Keratinocyte (primary cell): ENCODE measurements around the gene LTBP2.

Experiments
- CTCF ChIP-seq, 3 experiments: IDR thresholded peaks in 1 of 3; conservative IDR thresholded peaks in 1 of 3; optimal IDR thresholded peaks in 1 of 3; 2 replicates in 2 of 3; 3 replicates in 1 of 3; pipeline versions ENCODE3 to v1.5.1; 2011; ENCODE audit warnings: low read length in 3 of 3, mild to moderate bottlenecking in 3 of 3, moderate library complexity in 2 of 3, control low read depth in 1 of 3, inconsistent platforms in 1 of 3; ENCODE audit not compliant: insufficient read depth in 2 of 3; ENCODE audit errors: extremely low read depth in 1 of 3
- EZH2 ChIP-seq: IDR thresholded peaks from one replicate; pipeline ENCODE4 v1.6.1; 2012; ENCODE audit warnings: inconsistent platforms, mild to moderate bottlenecking, low read length, moderate library complexity

DNA sequence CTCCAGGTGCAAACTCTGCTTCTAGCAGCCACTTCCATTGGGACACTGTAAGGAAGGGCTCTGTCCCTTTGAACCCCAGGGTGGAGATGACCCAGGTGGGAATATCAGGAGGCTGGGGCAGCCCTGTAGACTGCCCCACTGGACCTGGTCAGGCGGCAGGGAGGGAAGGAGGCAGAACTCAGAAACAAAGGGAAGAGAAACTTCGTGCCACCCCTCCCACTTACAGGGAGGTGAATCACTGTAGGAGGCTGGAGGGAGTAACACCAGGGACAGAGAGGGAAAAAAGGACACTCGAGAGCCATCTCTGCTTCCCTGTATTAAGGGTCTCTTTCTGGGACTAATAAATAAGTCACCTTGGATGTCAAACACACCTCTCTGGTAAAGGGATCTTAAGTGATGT lies 81.0 kb downstream of the LTBP2 start:
- TF ChIP-seq CTCF (optimal IDR thresholded peaks at IDR 0.05 in 1 of 3, IDR thresholded peaks at IDR 0.05 in 1 of 3, conservative IDR thresholded peaks at IDR 0.05 in 1 of 3; ENCODE audit: extremely low read depth in 1 of 3, insufficient read depth in 2 of 3, low read length in 3 of 3) (no peak), EZH2 (no peak)
